PC-3 (cell line): ENCODE measurements around the gene PTN. TPM values are rescaled to one million over a fixed set of nuclear protein-coding genes. Genes with fewer than 3 reads are reported as not detected.

Experiments
- ATAC-seq: fragments of 200-7000 bp; cut with Tn5 transposase; 2 replicates; pipeline ENCODE4 v1.9.1; 2020; ENCODE audit warnings: mild to moderate bottlenecking, moderate library complexity
- BruUV-seq: library from RNA; stranded (reverse); fragments of 400-500 nt; replicated peaks from 2 replicates; lab custom pipeline; 2021; lab: Mats Ljungman, UMichigan
- CTCF ChIA-PET: fragments of 300-600 bp; sonication (Branson Sonifier 250); formaldehyde crosslinking; loops from one replicate; lab custom pipeline; 2022; ENCODE audit warnings: antibody characterized with exemption; lab: Charles Lee
- POLR2A ChIA-PET: fragments of 300-600 bp; sonication (Branson Sonifier 250); formaldehyde crosslinking; loops from one replicate; lab custom pipeline; 2022; ENCODE audit warnings: antibody characterized with exemption; ENCODE audit not compliant: unreplicated experiment; lab: Charles Lee
- DNase-seq: peaks from one replicate; pipeline ENCODE4 v3.0.0-alpha.2; 2015
- H2AFZ ChIP-seq: fragments of 300-600 bp; sonication (generic); 2 replicates; pipeline ENCODE4 v1.6.0; 2016; ENCODE audit warnings: antibody characterized with exemption, low read length
- H3F3A ChIP-seq: fragments of 300-600 bp; sonication (generic); one replicate; pipeline ENCODE4 v1.6.0; 2017; ENCODE audit warnings: antibody characterized with exemption, low read length, control low read depth, mild to moderate bottlenecking; ENCODE audit not compliant: unreplicated experiment
- H3K27ac ChIP-seq: fragments of 300-600 bp; sonication (generic); 2 replicates; pipeline ENCODE4 v1.5.1; 2016; ENCODE audit warnings: mild to moderate bottlenecking, low read length
- H3K27me3 ChIP-seq: fragments of 300-600 bp; sonication (generic); 2 replicates; pipeline ENCODE4 v1.6.1; 2016; ENCODE audit warnings: low read length, mixed read lengths
- H3K36me3 ChIP-seq: fragments of 300-600 bp; sonication (generic); 2 replicates; pipeline ENCODE4 v1.6.1; 2016; ENCODE audit warnings: low read depth, mixed run types, low read length, mixed read lengths
- H3K4me1 ChIP-seq: fragments of 300-600 bp; sonication (generic); 2 replicates; pipeline ENCODE4 v1.5.1; 2016; ENCODE audit warnings: low read length; ENCODE audit not compliant: insufficient read depth
- H3K4me2 ChIP-seq: fragments of 300-600 bp; sonication (generic); 2 replicates; pipeline ENCODE4 v1.6.0; 2016; ENCODE audit warnings: low read length
- H3K4me3 ChIP-seq: fragments of 300-600 bp; sonication (generic); 2 replicates; pipeline ENCODE4 v1.5.1; 2016; ENCODE audit warnings: mild to moderate bottlenecking, low read length, mixed read lengths
- H3K79me2 ChIP-seq: fragments of 300-600 bp; sonication (generic); 2 replicates; pipeline ENCODE4 v1.6.1; 2017; ENCODE audit warnings: low read length, mixed read lengths
- H3K9ac ChIP-seq: fragments of 300-600 bp; sonication (generic); 2 replicates; pipeline ENCODE4 v1.6.0; 2016; ENCODE audit warnings: mild to moderate bottlenecking, low read length
- H3K9me2 ChIP-seq: fragments of 300-600 bp; sonication (generic); replicated peaks from 2 replicates; pipeline ENCODE4 v1.6.1; 2016; ENCODE audit warnings: mixed run types, low read length, mixed read lengths
- H3K9me3 ChIP-seq: fragments of 300-600 bp; sonication (generic); 2 replicates; pipeline ENCODE4 v1.6.1; 2016; ENCODE audit warnings: low read length, mixed read lengths
- H4K20me1 ChIP-seq: fragments of 300-600 bp; sonication (generic); 2 replicates; pipeline ENCODE4 v1.6.1; 2016; ENCODE audit warnings: low read length, mixed read lengths
- CTCF ChIP-seq: fragments of 300-600 bp; sonication (generic); conservative IDR thresholded peaks from 2 replicates; pipeline ENCODE4 v1.5.1; 2017; ENCODE audit warnings: antibody characterized with exemption, low read depth, mild to moderate bottlenecking, low read length
- EZH2 ChIP-seq: fragments of 300-600 bp; sonication (generic); IDR thresholded peaks from one replicate; pipeline ENCODE4 v1.6.1; 2017; ENCODE audit warnings: antibody characterized with exemption, mild to moderate bottlenecking, low read length; ENCODE audit not compliant: unreplicated experiment
- EZH2phosphoT487 ChIP-seq: fragments of 300-600 bp; sonication (generic); IDR thresholded peaks from 2 replicates; pipeline ENCODE4 v1.6.1; 2018; ENCODE audit warnings: mild to moderate bottlenecking, antibody characterized with exemption, low read length, borderline replicate concordance
- intact Hi-C: fragments of 100-400 bp; cut with micrococcal nuclease; formaldehyde crosslinking; loops from 2 replicates; pipeline ENCODE4 v1.9.0; 2023
- total RNA-seq: library from RNA; depleted of rRNA; stranded (reverse); fragments of >200 nt; gene quantifications from 2 replicates; pipeline ENCODE4 v1.2.3, GENCODE V29; 2014

Gene PTN
- total RNA-seq, 1 experiment from 2014 or later = 0.07 TPM

- ATAC-seq (no peak), DNase-seq (no peak)
- Histone ChIP-seq H3K9me3 (no peaks in the 10 kb centered on the region), H3K4me2 (no peak overlapping the region), H3K27me3 (peaks cover 14% of the 10 kb centered on the region), H3K9ac (no peak overlapping the region), H3K9me2 (no peaks in the 10 kb centered on the region), H4K20me1 (no peaks in the 10 kb centered on the region), H3K4me1 (no peaks in the 10 kb centered on the region), H3K36me3 (no peaks in the 10 kb centered on the region), H3K79me2 (no peaks in the 10 kb centered on the region), H3K27ac (no peak overlapping the region), H3K4me3 (no peak overlapping the region), H2AFZ (no peak overlapping the region), H3F3A (no peaks in the 10 kb centered on the region)
- intact Hi-C loops = no loop called here
- ChIA-PET CTCF (no interaction called here), POLR2A (no interaction called here)
- no TSS peak for BruUV-seq
- TF ChIP-seq EZH2phosphoT487 = no peak
Observed at GRCh38 chr7:137305901-137306621, 37.5 kb downstream of the PTN start.

- no peak overlapping the region for H3K9ac ChIP-seq
- no peak for ATAC-seq
Observed at GRCh38 chr7:137304624-137305235, 38.8 kb downstream of the PTN start.

GRCh38 chr7:137304165-137304564, 39.4 kb downstream of the PTN start:
- Histone ChIP-seq H3K27ac (no peak overlapping the region), H3K9me3 (no peaks in the 10 kb centered on the region), H3F3A (no peaks in the 10 kb centered on the region), H2AFZ (no peak overlapping the region), H3K27me3 (peaks cover 20% of the 10 kb centered on the region), H3K36me3 (no peaks in the 10 kb centered on the region), H4K20me1 (no peaks in the 10 kb centered on the region), H3K4me3 (no peak overlapping the region), H3K4me2 (no peak overlapping the region), H3K4me1 (no peaks in the 10 kb centered on the region), H3K79me2 (no peaks in the 10 kb centered on the region), H3K9me2 (no peaks in the 10 kb centered on the region), H3K9ac (no peak overlapping the region)
- ATAC-seq (no peak), DNase-seq (no peak)
- TF ChIP-seq CTCF = no peak
- TF ChIP-seq EZH2phosphoT487 = no peak
- TF ChIP-seq EZH2 = no peak
- ChIA-PET POLR2A (no interaction called here), CTCF (no interaction called here)
- intact Hi-C loops = no loop called here
- BruUV-seq = no TSS peak

More at GRCh38 chr7:137304624-137305235, 38.8 kb downstream of the PTN start:
- TF ChIP-seq EZH2phosphoT487 (no peak), EZH2 (no peak), CTCF (0 out of 2 replicates have a peak, but pooled peaks have one; percentile 15)
- Histone ChIP-seq H3F3A (no peaks in the 10 kb centered on the region), H3K4me1 (no peaks in the 10 kb centered on the region), H3K9me2 (no peaks in the 10 kb centered on the region), H3K4me2 (no peak overlapping the region), H3K36me3 (no peaks in the 10 kb centered on the region), H3K27me3 (peaks cover 19% of the 10 kb centered on the region), H3K79me2 (no peaks in the 10 kb centered on the region), H3K4me3 (no peak overlapping the region), H3K27ac (no peak overlapping the region), H3K9me3 (no peaks in the 10 kb centered on the region), H2AFZ (no peak overlapping the region), H4K20me1 (no peaks in the 10 kb centered on the region)
- no peak for DNase-seq
- POLR2A ChIA-PET = no interaction called here
- intact Hi-C loops = no loop called here
- BruUV-seq = no TSS peak
- CTCF ChIA-PET = no interaction called here
